ENCODE data around the gene C2orf80. TPM values are rescaled to one million over a fixed set of nuclear protein-coding genes. Genes with fewer than 3 reads are reported as not detected.

The C2orf80 gene
- total RNA-seq (2014; rRNA removed; shearing (Covaris generic)) (not detected in 2 replicates), total RNA-seq (2022) (not detected in 2 replicates), Bru-seq, nascent RNA (not detected), BruChase-seq, experiment 1, labeled RNA remaining after a 6-hour chase (not detected), BruChase-seq, experiment 2, labeled RNA remaining after a 2-hour chase (percentile 8 among the genes with signal in this experiment)
- long read RNA-seq: 0 reads

DNA sequence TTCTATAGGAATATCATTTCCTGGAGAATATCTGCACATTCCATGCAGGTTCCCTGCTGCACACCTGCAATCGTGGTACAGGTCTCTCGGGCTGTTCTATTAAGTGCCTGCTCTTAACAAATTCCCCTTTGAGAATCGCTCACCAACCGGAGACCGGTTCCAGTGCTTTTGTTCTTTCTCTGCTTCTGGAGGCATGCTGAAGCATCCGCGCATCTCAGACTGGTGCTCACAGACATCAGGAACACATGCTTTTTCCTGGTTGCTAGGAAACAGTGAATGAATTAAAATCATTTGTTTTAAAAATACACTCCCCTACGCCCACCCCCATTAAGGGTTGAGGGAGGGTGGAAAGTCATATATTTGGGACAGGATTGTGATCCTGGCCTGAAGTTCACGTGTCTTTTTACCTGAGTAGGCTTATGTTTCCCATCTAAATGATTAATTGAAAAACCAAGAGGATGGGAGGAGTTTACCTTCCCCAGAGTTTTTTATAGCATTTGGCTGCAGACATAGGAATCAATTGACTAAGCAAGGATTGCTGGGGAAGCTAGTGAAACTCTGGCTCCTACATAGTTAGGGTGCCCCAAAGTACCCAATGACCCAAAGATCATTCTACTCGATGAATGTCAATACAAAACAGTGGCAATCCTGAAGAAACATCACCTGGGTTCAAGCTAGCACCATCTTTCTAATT is at the start of gene C2orf80:
Gene C2orf80 (minus strand): TSS at position 221 of the 694 bp plus-strand sequence. CDS start 3,044 bp downstream, outside the sequence.
- Histone ChIP-seq H4K20me1 (ENCODE audit: insufficient read depth, low read length) (no peaks in the 10 kb centered on the region), H3K36me3 (ENCODE audit: insufficient read depth, low read length) (no peaks in the 10 kb centered on the region), H3K27ac (ENCODE audit: low read depth, low read length, poor library complexity, severe bottlenecking) (no peak within 1 kb of the TSS), H3K4me2 (ENCODE audit: low read length) (no peak within 1 kb of the TSS), H3K9me3 (ENCODE audit: low read length) (no peaks in the 10 kb centered on the region), H3K4me3 (ENCODE audit: low read depth, low read length, poor library complexity, severe bottlenecking) (no peak within 1 kb of the TSS), H3K79me2 (ENCODE audit: insufficient read depth, low read depth, low read length) (no peaks in the 10 kb centered on the region), H3K9me2 (ENCODE audit: insufficient read depth, low read length) (no peaks in the 10 kb centered on the region), H3K4me1 (ENCODE audit: insufficient read depth, low read length, poor library complexity, severe bottlenecking) (no peaks in the 10 kb centered on the region), H2AFZ (ENCODE audit: low read length) (no peak within 1 kb of the TSS)
- intact Hi-C loops (cut with micrococcal nuclease; ENCODE audit: unreplicated experiment): no loop called here
- DNase-seq (ENCODE audit: low spot score): no peak
- CTCF ChIA-PET (ENCODE audit: unreplicated experiment): no interaction called here
- POLR2A ChIA-PET: interaction anchor here (0.6 kb wide), 1 partner anchor 1479 kb away, joined by 3 read pairs; no protein-coding TSS in a partner anchor
- BruUV-seq (replicated peaks): no TSS peak
- TF ChIP-seq EZH2phosphoT487 (IDR thresholded peaks at IDR 0.05; ENCODE audit: borderline replicate concordance, low read depth, low read length): no peak
- TF ChIP-seq, protein P1, sequence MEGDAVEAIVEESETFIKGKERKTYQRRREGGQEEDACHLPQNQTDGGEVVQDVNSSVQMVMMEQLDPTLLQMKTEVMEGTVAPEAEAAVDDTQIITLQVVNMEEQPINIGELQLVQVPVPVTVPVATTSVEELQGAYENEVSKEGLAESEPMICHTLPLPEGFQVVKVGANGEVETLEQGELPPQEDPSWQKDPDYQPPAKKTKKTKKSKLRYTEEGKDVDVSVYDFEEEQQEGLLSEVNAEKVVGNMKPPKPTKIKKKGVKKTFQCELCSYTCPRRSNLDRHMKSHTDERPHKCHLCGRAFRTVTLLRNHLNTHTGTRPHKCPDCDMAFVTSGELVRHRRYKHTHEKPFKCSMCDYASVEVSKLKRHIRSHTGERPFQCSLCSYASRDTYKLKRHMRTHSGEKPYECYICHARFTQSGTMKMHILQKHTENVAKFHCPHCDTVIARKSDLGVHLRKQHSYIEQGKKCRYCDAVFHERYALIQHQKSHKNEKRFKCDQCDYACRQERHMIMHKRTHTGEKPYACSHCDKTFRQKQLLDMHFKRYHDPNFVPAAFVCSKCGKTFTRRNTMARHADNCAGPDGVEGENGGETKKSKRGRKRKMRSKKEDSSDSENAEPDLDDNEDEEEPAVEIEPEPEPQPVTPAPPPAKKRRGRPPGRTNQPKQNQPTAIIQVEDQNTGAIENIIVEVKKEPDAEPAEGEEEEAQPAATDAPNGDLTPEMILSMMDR (conservative IDR thresholded peaks at IDR 0.05; ENCODE audit: low read length): no peak

DNA sequence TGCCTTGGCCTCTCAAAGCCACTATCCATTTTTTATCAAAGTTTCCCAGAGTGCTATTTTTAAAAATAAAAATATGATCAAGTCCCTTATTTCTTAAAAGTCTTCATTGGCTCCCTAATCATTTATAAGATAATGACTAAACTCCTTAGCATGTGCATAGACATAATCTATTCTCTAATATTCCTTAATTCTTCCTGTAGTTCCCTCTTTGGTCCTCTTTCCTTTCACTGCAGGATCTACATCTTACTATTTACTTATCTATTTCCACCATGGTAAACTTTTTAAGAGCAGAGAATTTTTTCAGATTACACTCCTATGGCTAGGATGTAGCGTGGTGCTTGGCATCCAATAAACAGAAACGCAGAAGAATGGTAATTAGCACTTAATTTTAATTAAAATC is 46.0 kb upstream of the C2orf80 start:
- intact Hi-C loops (cut with micrococcal nuclease; ENCODE audit: unreplicated experiment): no loop called here
- Histone ChIP-seq H3K9me3 (ENCODE audit: low read length) (peaks cover 6% of the 10 kb centered on the region; the same call in 1 of the 2 replicates), H3K9me2 (ENCODE audit: insufficient read depth, low read length) (no peaks in the 10 kb centered on the region), H3K4me2 (ENCODE audit: low read length) (no peak overlapping the region), H3K4me1 (ENCODE audit: insufficient read depth, low read length, poor library complexity, severe bottlenecking) (no peaks in the 10 kb centered on the region), H4K20me1 (ENCODE audit: insufficient read depth, low read length) (no peaks in the 10 kb centered on the region), H3K27ac (ENCODE audit: low read depth, low read length, poor library complexity, severe bottlenecking) (no peak overlapping the region), H3K4me3 (ENCODE audit: low read depth, low read length, poor library complexity, severe bottlenecking) (no peak overlapping the region), H2AFZ (ENCODE audit: low read length) (no peak overlapping the region), H3K79me2 (ENCODE audit: insufficient read depth, low read depth, low read length) (no peaks in the 10 kb centered on the region), H3K36me3 (ENCODE audit: insufficient read depth, low read length) (peaks cover 59% of the 10 kb centered on the region)
- no peak for DNase-seq (ENCODE audit: low spot score)
- POLR2A ChIA-PET: no interaction called here
- TF ChIP-seq, protein P1 (conservative IDR thresholded peaks at IDR 0.05; ENCODE audit: low read length): no peak
- TF ChIP-seq EZH2phosphoT487 (IDR thresholded peaks at IDR 0.05; ENCODE audit: borderline replicate concordance, low read depth, low read length): no peak
- CTCF ChIA-PET (ENCODE audit: unreplicated experiment): no interaction called here
- BruUV-seq (replicated peaks): no TSS peak

DNA sequence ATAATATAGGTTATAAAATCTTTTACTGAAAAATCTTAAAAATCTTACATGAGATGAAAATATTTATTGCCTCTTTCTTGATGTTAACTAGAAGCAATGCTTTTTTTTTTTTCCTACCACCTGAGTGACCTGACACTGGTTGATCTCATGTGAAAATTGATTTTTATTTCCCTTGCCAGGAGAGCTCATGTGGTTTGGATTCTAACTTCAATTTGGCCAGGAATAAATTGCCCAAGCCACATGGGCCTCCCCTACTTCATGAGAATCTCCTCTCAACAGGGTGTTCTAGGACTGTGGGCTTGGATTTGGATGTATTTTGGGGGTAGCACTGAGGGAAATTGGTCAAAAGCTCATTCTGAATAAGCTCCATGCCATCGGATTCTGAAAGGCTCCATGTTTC is 45.0 kb upstream of the C2orf80 start:
- no peak for TF ChIP-seq EZH2phosphoT487 (IDR thresholded peaks at IDR 0.05; ENCODE audit: borderline replicate concordance, low read depth, low read length)
- TF ChIP-seq, protein P1 (conservative IDR thresholded peaks at IDR 0.05; ENCODE audit: low read length): no peak
- ChIA-PET POLR2A (interaction anchor here (0.6 kb wide), 1 partner anchor 115 kb away, joined by 3 read pairs; no protein-coding TSS in a partner anchor), CTCF (ENCODE audit: unreplicated experiment) (no interaction called here)
- Histone ChIP-seq H3K9me2 (ENCODE audit: insufficient read depth, low read length) (no peaks in the 10 kb centered on the region), H4K20me1 (ENCODE audit: insufficient read depth, low read length) (no peaks in the 10 kb centered on the region), H3K4me3 (ENCODE audit: low read depth, low read length, poor library complexity, severe bottlenecking) (no peak overlapping the region), H3K36me3 (ENCODE audit: insufficient read depth, low read length) (peaks cover 49% of the 10 kb centered on the region), H3K27ac (ENCODE audit: low read depth, low read length, poor library complexity, severe bottlenecking) (no peak overlapping the region), H2AFZ (ENCODE audit: low read length) (no peak overlapping the region), H3K9me3 (ENCODE audit: low read length) (peaks cover 6% of the 10 kb centered on the region; the same call in 1 of the 2 replicates), H3K4me1 (ENCODE audit: insufficient read depth, low read length, poor library complexity, severe bottlenecking) (no peaks in the 10 kb centered on the region), H3K79me2 (ENCODE audit: insufficient read depth, low read depth, low read length) (no peaks in the 10 kb centered on the region), H3K4me2 (ENCODE audit: low read length) (no peak overlapping the region)
- BruUV-seq (replicated peaks): no TSS peak
- no peak for DNase-seq (ENCODE audit: low spot score)
- intact Hi-C loops (cut with micrococcal nuclease; ENCODE audit: unreplicated experiment): no loop called here
